A549 (cell line): ENCODE measurements around the gene ALDH1A1. TPM values are rescaled to one million over a fixed set of nuclear protein-coding genes. Genes with fewer than 3 reads are reported as not detected.

Experiments
- ATAC-seq, 2 experiments: fragments of 200-7000 bp in 1 of 2; fragments of >200 bp in 1 of 2; cut with Nextera tagmentation in 1 of 2; cut with Tn5 transposase in 1 of 2; 3 replicates each; pipeline versions ENCODE4 v1.8.0 to v1.9.1; 2018 to 2020; ENCODE audit warnings: mild to moderate bottlenecking in 1 of 2, moderate library complexity in 1 of 2
- CTCF ChIA-PET: fragments of 300-600 bp; sonication (Branson Sonifier 250); formaldehyde crosslinking; extraction: SDS; loops from one replicate; lab custom pipeline; 2021; ENCODE audit warnings: antibody characterized with exemption, inconsistent platforms; lab: Yijun Ruan, JAX
- POLR2A ChIA-PET: fragments of 350-600 bp; formaldehyde crosslinking; extraction: SDS; loops from one replicate; lab custom pipeline; 2021; ENCODE audit warnings: antibody characterized with exemption, inconsistent platforms; lab: Yijun Ruan, JAX
- DNase-seq, 2 experiments: peaks; one replicate each; pipeline versions ENCODE4 v3.0.0 to v3.0.0-alpha.2; 2011 to 2016; ENCODE audit warnings: low read depth in 1 of 2, low spot score in 1 of 2
- FAIRE-seq: peaks from 2 replicates; lab custom pipeline; 2011; peaks lifted over from hg19 to GRCh38; lab: Jason Lieb, UNC
- H3K27ac ChIP-seq, 2 experiments: fragments of >200 bp; sonication (Bioruptor Twin); formaldehyde crosslinking; 3 replicates each; pipeline ENCODE4 v1.5.1; 2016 to 2017
- H3K4me1 ChIP-seq: fragments of >200 bp; sonication (Bioruptor Twin); formaldehyde crosslinking; 3 replicates; pipeline ENCODE4 v1.6.1; 2016
- H3K4me2 ChIP-seq: fragments of >200 bp; sonication (Bioruptor Twin); formaldehyde crosslinking; 3 replicates; pipeline ENCODE4 v1.6.1; 2016
- H3K4me3 ChIP-seq: fragments of >200 bp; sonication (Bioruptor Twin); formaldehyde crosslinking; 3 replicates; pipeline ENCODE4 v1.5.1; 2016
- H3K9me3 ChIP-seq: fragments of >200 bp; sonication (Bioruptor Twin); formaldehyde crosslinking; 3 replicates; pipeline ENCODE4 v1.6.1; 2016
- ATOH8 ChIP-seq: fragments of 250-450 bp; sonication (Bioruptor Pico); IDR thresholded peaks from 2 replicates; pipeline ENCODE4 v1.5.0; 2020; ENCODE audit warnings: low read depth, mild to moderate bottlenecking, moderate library complexity
- CTCF ChIP-seq: fragments of >200 bp; sonication (Bioruptor Twin); formaldehyde crosslinking; IDR thresholded peaks from 3 replicates; pipeline ENCODE4 v1.5.1; 2016
- ESRRA ChIP-seq: fragments of 150-350 bp; IDR thresholded peaks from 2 replicates; pipeline ENCODE4 v1.6.1; 2014; ENCODE audit warnings: mild to moderate bottlenecking, low read length, borderline replicate concordance
- FOSL2 ChIP-seq, 2 experiments: fragments of 450-650 bp in 1 of 2; fragments of >200 bp in 1 of 2; sonication (Bioruptor Twin) in 1 of 2; formaldehyde crosslinking; IDR thresholded peaks; 2 replicates each; pipeline versions ENCODE4 v1.5.0 to v1.6.1; 2016 to 2020; ENCODE audit warnings: mild to moderate bottlenecking in 1 of 2, moderate library complexity in 1 of 2
- HEYL ChIP-seq: fragments of 250-450 bp; sonication (Bioruptor Pico); IDR thresholded peaks from 2 replicates; pipeline ENCODE4 v1.8.0; 2021; ENCODE audit warnings: mild to moderate bottlenecking, moderate library complexity
- HMGXB4 ChIP-seq: fragments of 250-450 bp; sonication (Bioruptor Pico); IDR thresholded peaks from 2 replicates; pipeline ENCODE4 v1.5.0; 2021; ENCODE audit warnings: mild to moderate bottlenecking, moderate library complexity, borderline replicate concordance
- HOXA7 ChIP-seq: fragments of 250-450 bp; sonication (Bioruptor Pico); IDR thresholded peaks from 2 replicates; pipeline ENCODE4 v1.5.0; 2020; ENCODE audit warnings: mild to moderate bottlenecking, moderate library complexity
- JUN ChIP-seq, 2 experiments: fragments of >200 bp; sonication (Bioruptor Twin); formaldehyde crosslinking; IDR thresholded peaks; 2 replicates in 1 of 2; 3 replicates in 1 of 2; pipeline ENCODE4 v1.6.1; 2016 to 2017
- NR3C1 ChIP-seq: fragments of >200 bp; sonication (Bioruptor Twin); formaldehyde crosslinking; IDR thresholded peaks from 3 replicates; pipeline ENCODE4 v1.6.1; 2017
- POLR2A ChIP-seq: IDR thresholded peaks from 2 replicates; pipeline ENCODE4 v1.6.1; 2012; ENCODE audit warnings: mild to moderate bottlenecking, low read length
- POLR2AphosphoS2 ChIP-seq: conservative IDR thresholded peaks from 2 replicates; pipeline ENCODE4 v1.6.1; 2012; ENCODE audit warnings: low read length, improper control_type of control experiment, inconsistent platforms
- RAD21 ChIP-seq, 2 experiments: fragments of >200 bp in 1 of 2; sonication (Bioruptor Twin) in 1 of 2; formaldehyde crosslinking in 1 of 2; IDR thresholded peaks in 1 of 2; conservative IDR thresholded peaks in 1 of 2; 2 replicates in 1 of 2; 3 replicates in 1 of 2; pipeline ENCODE4 v1.6.1; 2012 to 2018; ENCODE audit warnings: inconsistent platforms in 1 of 2
- RCOR1 ChIP-seq: fragments of 150-350 bp; IDR thresholded peaks from 2 replicates; pipeline ENCODE4 v1.6.1; 2014; ENCODE audit warnings: antibody characterized with exemption, low read length, low read depth
- RNF2 ChIP-seq: fragments of 200-600 bp; sonication (generic); IDR thresholded peaks from 2 replicates; pipeline ENCODE4 v1.6.1; 2016; ENCODE audit warnings: low read depth, mild to moderate bottlenecking, antibody characterized with exemption, moderate library complexity, borderline replicate concordance
- SREBF2 ChIP-seq: fragments of 450-650 bp; IDR thresholded peaks from 2 replicates; pipeline ENCODE4 v1.6.1; 2014; ENCODE audit warnings: mild to moderate bottlenecking, moderate library complexity
- USF2 ChIP-seq: fragments of 450-650 bp; IDR thresholded peaks from 2 replicates; pipeline ENCODE4 v1.6.1; 2014; ENCODE audit warnings: antibody characterized with exemption
- ZSCAN20 ChIP-seq: fragments of 250-450 bp; sonication (Bioruptor Pico); IDR thresholded peaks from 2 replicates; pipeline ENCODE4 v1.8.0; 2022; ENCODE audit warnings: mild to moderate bottlenecking, moderate library complexity
- whole genome bisulfite sequencing: methylation state at CpG from one replicate; pipeline ENCODE4 v1.1.6; 2017; ENCODE audit errors: missing lambda C conversion rate; 5-methylcytosine and 5-hydroxymethylcytosine counted together
- polyA plus RNA-seq, 4 experiments: library from polyadenylated mRNA; depleted of rRNA in 3 of 4; stranded (reverse); fragments of >200 nt; fragmentation: RNase III in 1 of 4; extraction: RNeasy Plus Mini Kit Qiagen cat#74134 plus additional on column Dnase treatment in 1 of 4; gene quantifications; 2 replicates in 3 of 4; 3 replicates in 1 of 4; pipeline ENCODE4 v1.2.3, GENCODE V29; 2011 to 2017
- TF ChIP-seq, protein P1 (sequence below): fragments of >200 bp; sonication (Bioruptor Twin); formaldehyde crosslinking; IDR thresholded peaks from 3 replicates; pipeline ENCODE4 v1.6.1; 2016

ALDH1A1 gene
- polyA plus RNA-seq, 2 of the 4 experiments (the other 2 are of a cell fraction) = 8,617 to 9,987 TPM

DNA sequence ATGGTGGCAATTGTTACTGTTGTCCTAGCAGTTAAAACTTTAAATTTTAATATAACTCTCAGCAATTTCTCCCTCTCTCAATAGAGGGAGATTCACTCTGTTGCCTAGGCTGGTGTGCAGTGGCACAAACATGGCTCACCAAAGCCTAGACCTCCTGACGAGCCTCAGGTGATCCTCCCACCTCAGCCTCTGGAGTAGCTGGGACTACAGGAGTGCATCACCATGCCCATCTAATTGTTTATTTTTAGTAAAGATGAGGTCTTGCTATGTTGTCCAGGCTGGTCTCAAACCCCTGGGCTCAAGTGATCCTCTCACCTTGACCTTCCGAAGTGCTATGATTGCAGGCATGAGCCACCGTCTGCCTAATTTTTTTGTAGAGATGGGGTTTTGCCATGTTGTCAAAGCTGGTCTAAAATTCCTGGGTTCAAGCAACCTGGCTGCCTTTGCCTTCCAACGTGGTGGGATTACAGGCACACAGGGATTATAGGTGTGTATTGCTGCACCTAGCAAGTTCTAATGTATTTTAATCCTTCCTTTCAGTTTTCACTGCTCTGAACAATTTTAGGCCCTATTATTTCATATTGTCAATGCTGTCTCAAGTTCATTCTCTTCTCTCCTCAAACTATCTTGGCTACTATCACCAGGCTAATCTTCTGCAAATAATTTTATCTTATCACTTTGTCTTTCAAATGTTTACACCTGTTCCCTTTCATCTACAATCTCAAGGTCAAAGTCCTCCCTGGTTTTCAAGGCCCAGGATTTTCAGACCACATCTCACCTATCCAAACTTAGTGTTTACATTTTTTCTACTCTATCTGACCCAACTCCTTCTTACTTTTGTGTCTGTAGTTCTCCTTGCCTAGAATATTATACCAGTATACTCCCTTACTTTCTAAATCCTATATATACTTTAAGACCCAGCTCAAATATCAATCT is 18.9 kb downstream of the ALDH1A1 start (continued):
- no peak for TF ChIP-seq CTCF
- no peak for TF ChIP-seq RAD21 (conservative IDR thresholded peaks at IDR 0.05 in 1 of 2, IDR thresholded peaks at IDR 0.05 in 1 of 2)

DNA sequence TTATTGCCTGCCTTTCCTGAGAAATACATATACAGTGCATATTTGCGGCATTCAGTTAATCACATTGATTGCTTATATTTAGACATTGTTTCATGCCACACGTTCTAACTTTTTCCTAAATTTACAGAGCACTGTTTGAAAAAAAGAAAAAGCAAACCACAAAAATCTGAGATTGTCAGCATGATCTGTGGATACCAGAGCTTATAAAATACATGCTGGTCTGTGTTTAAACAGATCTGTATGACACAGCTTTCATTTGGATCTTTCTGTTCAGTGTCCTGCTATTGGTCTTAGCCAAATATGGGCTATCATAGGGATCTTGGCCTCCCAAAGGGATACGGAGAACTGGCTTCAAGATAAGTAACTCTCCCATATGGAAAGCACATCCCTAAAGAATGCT is 20.2 kb downstream of the ALDH1A1 start:
- ChIA-PET CTCF (interaction anchor here (1.2 to 4.7 kb wide), 12 partner anchors 8 to 175 kb away, joined by 3 to 52 read pairs (median 8); no protein-coding TSS in a partner anchor), POLR2A (interaction anchor here (0.8 to 1.2 kb wide), 2 partner anchors 15 to 18 kb away, joined by 3 to 5 read pairs; no protein-coding TSS in a partner anchor)
- DNase-seq = no peak
- TF ChIP-seq HEYL (no peak), ATOH8 (CRISPR knock-in tag) (no peak), HMGXB4 (no peak), ESRRA (no peak), ZSCAN20 (CRISPR knock-in tag) (no peak), JUN (IDR thresholded peaks at IDR 0.05) (peak in 1 of 2 experiments; percentile 40; a peak in 2 of 5 replicates), RCOR1 (no peak), POLR2AphosphoS2 (peak; percentile 90), SREBF2 (no peak), NR3C1 (no peak), POLR2A (no peak), USF2 (no peak), CTCF (no peak), FOSL2 (IDR thresholded peaks at IDR 0.05) (no peak), FOSL2 (CRISPR knock-in tag; IDR thresholded peaks at IDR 0.05) (no peak), RNF2 (no peak), HOXA7 (CRISPR knock-in tag) (no peak)
- TF ChIP-seq, protein P1, sequence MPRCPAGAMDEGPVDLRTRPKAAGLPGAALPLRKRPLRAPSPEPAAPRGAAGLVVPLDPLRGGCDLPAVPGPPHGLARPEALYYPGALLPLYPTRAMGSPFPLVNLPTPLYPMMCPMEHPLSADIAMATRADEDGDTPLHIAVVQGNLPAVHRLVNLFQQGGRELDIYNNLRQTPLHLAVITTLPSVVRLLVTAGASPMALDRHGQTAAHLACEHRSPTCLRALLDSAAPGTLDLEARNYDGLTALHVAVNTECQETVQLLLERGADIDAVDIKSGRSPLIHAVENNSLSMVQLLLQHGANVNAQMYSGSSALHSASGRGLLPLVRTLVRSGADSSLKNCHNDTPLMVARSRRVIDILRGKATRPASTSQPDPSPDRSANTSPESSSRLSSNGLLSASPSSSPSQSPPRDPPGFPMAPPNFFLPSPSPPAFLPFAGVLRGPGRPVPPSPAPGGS = no peak
- TF ChIP-seq, all 56 proteins: peak for 2
- H3K9me3 ChIP-seq = no peaks in the 10 kb centered on the region
- H3K4me3 ChIP-seq = peak overlapping the region; percentile 67
- H3K4me1 ChIP-seq = peaks cover 97% of the 10 kb centered on the region
- H3K4me2 ChIP-seq = peak overlapping the region; percentile 94
- ATAC-seq (peak in 1 of 2 experiments; percentile 2; a peak in 1 of 6 replicates), FAIRE-seq (peak; percentile 92)
- WGBS = 10% methylated on average over 3 of the region's 3 CpGs
- H3K27ac ChIP-seq = peak overlapping the region; percentile 82 to 90
